GM18499 (cell line): ENCODE measurements around the gene TOR4A.

Experiments
- ATAC-seq: cut with Tn5 transposase; IDR thresholded peaks from one replicate; pipeline ENCODE4 v1.9.1; 2021; ENCODE audit warnings: moderate number of reproducible peaks; ENCODE audit not compliant: insufficient read depth, unreplicated experiment

Gene TOR4A

DNA sequence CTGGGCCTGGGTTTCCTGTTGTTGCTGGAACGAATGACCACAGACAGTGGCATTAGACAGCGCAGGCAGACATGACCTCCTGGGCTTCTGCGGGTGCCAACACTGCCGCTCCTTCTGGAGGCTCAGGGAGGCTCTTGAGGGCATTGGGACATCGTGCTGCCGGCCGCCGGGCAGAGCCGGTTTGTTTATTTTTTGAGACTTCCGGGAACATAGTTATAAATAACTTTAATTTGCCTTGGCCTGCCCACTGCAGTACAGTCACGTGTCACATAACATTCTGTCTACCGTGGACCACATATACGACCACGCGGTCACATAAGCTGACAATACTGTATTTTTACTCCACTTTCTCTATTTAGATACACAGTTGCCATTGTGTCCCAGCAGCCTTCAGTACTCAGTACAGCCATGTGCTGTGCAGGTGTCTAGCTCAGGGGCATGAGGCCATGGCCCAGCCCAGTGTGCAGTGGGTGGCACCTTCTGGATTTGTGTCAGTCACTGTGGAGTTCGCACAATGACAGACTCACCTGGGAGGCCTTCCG is 8.2 kb upstream of the TOR4A start:
- no peak for ATAC-seq

DNA sequence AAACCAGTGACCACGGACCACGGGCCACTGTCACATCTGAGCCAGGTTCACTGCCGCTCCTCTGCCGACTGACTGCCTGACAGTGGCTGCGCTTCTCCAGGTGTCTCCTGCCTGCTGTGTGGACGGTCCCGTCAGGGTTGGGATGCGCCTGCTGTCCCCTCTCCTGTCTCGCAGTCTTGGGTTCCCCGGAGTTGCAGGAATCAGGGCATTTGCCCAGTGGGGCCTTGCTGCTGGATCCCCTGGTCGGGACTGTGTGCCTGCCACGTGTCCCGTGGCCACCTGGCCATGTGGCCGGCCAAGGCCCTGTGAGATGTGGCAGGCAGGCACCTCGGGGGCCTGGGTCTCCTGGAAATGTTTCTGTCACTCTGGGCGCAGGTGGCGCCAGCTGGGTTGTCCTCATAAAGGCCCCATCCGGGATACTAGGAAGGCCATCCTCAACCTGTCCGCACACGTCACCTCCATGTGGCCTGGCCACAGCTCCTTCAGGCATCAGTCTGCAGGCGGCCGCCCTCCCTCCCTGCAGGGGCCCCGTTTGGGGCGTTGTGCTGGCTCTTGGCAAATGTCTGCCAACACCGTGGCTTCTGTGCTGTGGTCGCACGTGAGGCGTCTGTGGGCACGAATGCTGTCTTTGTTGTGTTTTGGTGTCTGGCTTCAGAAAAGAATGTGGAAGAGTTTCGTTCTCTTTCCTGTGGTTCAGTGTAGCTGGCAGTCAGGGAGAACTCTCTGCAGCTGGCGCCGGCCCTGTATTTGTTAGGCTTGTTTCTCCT is 6.4 kb upstream of the TOR4A start:
- ATAC-seq, result no peak

DNA sequence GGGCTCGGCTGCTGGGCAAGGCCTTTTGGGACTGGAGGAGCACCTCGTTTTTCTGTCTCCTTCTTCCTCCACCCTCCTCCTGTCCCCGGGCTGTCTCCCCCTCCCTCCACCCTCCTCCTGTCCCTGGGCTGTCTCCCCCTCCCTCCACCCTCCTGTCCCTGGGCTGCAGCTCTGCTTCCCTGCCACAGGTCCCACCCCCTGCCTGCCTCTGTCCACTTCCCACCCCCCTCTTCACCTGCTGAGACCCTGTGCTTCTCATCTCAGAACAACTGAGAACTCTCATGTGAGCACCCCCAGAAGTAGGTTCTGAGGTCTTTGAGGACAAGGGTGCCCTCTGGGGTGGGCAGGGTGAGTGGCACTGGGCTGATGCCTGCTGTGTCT is 5.8 kb upstream of the TOR4A start:
- ATAC-seq, result no peak

DNA sequence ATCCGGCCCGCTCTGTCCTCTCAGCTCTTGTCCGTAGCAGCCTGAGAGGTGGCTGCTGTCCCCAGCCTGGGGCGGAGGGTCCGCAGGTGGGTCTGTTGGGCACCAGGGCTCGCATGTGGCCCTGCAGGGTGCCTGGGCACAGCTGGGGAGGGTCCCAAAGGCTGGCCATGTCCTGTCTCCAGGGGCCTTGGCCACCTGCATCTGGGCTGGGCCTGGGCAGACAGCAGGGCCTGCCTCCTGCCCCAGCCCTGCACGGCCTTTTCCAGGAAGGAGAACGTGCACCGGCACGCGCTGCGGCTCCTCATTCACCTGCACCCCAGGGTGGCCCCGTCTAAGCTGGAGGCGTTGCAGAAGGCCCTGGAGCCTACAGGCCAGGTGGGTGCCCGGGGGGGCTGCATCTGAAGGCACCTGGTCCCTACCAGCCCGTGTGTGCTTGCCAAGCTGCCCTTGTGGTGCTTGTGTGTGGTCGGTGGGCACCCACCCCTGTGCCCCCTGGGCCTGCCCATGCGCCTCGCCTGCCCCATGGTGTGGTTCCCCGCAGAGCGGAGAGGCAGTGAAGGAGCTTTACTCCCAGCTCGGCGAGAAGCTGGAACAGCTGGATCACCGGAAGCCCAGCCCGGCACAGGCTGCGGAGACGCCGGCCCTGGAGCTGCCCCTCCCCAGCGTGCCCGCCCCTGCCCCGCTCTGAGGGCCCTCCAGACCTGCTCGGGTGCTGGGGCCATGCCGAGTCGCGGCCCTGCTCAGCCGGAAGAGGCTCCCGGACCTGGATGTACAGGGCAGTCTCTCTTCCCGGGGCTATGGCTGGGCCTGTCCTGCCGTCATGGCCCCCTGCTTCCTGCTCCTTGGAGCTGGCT is 5.1 kb upstream of the TOR4A start:
- ATAC-seq, result no peak

DNA sequence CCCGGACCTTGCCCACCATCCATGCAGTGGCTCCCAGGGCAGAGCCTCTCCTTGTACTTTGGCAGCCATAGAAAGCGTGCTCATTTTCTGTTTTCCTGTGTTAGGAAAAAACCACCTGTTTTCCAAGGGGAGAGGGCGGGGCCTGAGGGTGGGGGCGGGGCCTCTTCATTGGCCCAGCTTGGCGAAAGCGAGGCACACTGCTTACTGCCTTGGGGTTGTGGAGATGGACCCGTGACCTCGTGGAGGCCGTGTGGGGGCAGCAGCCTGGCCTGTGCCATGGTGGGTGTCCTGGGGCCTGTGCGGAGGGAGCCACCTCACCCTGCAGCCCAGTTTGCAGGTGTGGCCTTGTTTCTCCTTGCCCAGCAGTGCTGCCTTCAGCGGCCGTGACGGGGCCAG is 4.4 kb upstream of the TOR4A start:
- no peak for ATAC-seq

DNA sequence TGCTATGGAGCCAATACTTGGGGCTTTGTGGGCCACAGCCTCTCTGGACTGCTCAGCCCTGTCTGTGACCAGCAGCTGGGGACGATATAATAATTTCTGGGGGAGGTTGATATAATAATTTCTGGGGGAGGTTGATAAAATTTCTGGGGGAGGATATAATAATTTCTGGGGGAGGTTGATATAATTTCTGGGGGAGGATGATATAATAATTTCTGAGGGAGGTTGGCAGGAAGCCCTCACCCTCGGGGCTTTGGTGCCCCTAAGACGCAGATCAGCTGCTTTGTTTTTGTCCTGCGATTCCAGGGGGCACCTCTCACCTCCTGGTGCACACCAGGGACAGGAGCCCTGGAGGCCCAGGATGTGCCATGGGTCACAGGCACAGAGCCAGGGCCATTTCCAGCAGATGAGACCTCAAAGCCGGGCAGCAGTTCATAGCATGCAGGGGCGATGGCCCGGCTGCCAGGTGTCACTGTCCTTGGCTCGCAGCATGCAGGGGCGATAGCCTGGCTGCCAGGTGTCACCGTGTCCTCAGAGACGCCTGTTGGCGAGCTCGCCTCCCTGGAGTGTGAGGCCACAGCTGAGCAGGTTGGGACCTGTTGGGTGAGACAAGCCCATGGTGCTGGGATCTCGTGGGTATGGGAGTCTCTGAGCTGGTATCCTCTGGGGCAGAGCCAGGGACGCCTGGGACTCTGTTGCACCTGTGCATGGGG is 3.8 kb upstream of the TOR4A start:
- ATAC-seq, result no peak

DNA sequence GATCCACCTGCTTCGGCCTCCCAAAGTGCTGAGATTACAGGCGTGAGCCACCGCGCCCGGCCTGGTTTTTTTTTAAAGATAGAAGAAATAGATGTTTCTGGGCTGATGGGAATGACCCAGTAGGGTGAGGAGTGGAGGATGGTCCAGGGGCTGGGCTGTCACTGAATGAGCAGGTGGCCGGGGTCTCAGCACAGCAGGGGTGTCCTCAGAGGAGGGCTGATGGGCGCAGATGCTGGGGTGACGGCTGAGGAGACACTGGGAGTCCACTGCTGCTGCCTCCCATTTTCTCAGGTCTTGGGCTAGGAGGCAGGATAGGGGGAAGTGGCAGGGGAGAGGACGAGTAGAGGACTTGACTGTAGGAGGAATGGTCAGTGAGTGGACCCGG is 2.3 kb upstream of the TOR4A start:
- no peak for ATAC-seq

DNA sequence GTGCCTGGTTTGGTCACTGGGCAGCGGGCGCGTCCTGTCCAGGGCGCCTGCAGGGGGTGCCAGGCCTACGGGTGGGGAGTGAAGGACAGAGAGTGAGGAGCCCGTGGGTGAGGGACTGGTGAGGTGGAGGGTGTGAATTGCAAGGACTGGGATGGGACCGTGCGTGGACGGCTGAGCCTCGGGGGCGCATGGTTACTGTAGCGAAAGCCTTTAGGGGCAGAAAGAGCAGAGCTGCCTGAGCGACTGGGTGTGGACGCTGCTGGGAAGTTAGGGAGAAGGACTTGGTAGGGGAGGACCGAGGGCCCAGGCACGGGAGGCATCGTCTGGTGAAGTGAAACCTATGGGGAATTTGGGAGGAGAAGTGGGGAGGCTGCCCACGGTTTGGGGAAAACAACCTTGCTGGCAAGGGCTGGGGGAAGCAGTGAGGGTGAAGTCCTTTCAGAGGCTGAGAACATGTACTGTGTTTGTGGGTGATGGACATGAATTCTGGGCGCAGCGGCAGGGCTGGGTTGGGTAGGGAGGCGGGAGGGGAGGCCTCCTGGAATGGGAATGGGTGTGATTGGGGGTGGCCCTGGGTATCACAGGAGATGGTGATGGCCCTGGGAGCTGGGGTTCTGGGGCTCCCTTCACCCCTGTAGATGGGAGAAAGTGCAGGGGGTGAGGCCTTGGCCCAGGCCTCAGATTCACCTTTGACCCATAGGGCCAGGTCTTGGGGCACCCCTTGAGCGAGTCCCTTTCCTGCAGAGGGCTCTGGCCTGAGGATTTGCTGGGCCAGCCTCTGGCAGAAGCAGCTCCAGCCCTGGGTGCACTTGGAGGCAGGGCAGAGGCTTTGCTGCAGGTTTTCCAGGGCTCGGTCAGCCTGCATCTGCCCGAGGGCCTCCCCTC is 1.7 kb upstream of the TOR4A start:
- ATAC-seq, result no peak

DNA sequence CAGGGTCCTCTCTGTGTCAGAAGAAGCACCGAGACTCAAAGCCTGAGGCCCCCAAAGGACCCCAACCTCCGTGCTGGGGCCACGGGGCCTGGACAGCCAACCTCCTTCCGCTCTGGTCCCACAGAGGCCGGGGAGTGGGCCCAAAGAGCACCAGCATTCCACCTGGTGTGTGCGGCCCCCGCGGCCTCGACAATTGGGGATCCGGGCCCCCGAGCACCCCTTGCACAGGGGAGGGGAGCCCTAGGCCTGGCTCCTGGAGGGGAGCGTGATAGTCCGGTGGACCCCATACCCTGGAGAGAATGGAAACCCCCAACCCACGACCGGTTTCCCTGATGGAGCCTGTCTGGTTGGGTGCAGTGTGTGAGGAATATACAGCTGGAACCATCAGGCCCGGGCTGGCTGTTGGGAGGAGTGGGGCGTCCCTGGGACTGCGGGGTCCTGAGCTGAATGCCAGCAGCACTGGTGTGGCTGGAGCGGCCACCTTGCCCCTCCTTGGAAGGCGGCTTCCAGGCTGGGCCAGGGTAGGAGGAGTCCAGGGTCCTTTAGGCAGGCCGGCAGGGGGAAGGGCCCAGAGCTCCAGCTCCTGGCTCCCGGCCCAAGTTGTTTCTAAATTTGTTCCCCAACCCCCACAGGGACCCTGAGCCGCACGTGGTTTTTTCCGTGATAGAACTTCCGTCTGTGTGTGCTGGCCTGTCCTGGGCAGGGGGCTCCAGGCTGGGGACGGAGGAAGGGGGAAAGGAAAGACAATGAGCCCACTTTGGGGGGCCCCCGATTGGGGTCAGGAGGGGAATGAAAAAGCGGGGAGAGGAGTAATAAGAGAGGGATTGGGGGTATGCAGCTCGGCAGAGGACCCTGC is 825 bp upstream of the TOR4A start:
- no peak for ATAC-seq

DNA sequence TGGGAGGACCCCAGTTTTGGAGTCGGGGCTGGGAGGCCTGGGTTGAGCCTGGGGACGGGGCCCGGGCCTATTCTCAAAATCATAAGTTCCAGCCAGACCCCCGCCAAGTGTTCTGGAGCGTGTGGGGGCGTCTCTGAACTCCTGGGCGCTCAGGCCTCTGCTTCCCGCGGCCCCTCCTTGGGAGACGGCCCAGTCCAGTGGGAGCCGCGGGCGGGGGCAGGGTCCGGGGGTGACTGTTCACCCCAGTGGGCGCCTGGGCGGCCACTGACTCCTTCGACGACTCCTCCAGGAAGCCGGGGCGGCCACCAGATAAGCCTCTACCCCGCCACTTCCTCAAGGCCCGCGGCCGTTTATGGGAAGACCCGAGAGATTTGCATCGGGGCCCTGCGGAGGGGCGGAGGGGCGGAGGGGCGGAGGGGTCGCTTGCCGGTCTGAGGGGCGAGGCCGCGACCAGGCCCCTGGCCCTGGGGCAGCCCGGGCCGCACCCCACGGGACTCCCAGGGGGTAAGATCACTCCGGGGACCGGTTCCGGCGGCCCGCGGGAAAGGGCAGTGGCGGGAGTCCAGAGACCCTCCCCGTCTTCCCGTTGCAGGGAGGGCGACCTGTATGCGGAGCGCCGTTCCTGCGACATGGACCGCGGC is 655 bp downstream of the TOR4A start:
- ATAC-seq, result no peak

DNA sequence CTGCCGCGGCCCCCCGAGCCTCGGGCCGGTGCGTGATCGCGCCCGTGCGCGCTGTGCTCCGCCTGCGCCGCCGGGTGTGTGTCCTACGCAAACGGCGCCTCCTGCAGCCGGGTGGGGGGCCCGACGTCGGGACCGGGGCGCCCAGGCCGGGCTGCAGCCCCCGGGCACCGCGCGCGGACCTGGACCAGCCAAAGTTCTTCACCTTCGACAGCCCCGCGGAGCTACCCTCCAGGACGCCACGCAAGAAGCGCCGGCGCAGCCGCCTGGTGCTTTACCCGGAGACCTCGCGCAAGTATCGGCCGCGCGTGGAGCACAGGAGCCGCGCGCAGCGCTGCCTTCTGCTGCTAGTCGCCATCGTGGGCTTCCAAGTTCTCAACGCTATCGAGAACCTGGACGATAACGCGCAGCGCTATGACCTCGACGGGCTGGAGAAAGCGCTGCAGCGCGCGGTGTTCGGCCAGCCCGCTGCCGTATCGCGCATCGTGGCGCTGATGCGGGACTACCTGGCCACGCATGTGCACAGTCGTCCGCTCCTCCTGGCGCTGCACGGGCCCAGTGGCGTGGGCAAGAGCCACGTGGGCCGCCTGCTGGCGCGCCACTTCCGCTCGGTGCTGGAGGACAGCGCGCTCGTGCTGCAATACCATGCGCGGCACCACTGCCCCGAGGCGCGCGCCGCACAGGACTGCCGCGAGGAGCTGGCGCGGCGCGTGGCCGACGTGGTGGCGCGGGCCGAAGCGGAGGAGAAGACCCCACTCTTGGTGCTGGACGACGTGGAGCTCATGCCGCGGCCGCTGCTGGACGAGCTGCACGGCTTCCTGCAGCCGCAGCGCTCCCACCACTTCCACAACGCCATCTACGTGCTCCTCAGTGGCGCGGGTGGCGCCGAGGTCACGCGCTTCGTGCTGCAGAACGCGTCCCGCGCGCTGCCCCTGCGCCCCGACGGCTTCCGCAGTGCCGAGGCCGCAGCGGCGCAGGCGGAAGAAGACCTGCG is 1.5 kb downstream of the TOR4A start:
- no peak for ATAC-seq

DNA sequence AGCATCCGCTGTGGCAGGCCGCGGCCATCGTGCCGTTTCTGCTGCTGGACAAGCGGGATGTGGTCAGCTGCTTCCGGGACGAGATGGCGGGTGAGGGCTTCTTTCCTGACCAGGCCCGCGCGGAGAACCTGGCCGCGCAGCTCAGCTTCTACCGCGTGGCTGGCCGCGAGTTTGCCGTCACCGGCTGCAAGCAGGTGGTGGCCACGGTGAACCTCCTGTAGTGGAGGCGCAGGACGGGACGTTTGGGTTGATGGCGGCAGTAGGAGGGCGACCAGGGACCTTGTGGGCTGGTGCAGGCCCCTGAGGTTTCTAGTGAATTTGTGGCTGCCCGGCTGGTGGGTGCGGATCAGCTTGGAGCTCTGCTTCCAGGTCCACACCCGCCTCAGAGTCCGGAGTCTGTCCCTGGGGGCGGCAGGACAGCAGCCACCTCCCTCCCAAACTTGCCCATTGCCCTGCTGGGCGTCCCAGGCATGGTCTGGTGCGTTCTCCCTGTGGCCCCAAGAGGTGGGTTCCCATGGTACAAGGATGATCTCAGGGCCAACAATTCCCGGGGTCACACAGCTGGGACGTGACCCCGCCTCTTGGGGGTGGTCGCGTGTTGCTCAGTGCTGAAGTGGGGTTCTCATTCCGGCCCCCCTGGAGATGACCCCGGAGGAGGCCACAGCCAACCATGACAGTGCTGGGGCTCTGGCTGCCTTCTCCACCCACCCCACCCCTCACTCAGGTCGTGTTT is 2.4 kb downstream of the TOR4A start:
- ATAC-seq, result no peak

DNA sequence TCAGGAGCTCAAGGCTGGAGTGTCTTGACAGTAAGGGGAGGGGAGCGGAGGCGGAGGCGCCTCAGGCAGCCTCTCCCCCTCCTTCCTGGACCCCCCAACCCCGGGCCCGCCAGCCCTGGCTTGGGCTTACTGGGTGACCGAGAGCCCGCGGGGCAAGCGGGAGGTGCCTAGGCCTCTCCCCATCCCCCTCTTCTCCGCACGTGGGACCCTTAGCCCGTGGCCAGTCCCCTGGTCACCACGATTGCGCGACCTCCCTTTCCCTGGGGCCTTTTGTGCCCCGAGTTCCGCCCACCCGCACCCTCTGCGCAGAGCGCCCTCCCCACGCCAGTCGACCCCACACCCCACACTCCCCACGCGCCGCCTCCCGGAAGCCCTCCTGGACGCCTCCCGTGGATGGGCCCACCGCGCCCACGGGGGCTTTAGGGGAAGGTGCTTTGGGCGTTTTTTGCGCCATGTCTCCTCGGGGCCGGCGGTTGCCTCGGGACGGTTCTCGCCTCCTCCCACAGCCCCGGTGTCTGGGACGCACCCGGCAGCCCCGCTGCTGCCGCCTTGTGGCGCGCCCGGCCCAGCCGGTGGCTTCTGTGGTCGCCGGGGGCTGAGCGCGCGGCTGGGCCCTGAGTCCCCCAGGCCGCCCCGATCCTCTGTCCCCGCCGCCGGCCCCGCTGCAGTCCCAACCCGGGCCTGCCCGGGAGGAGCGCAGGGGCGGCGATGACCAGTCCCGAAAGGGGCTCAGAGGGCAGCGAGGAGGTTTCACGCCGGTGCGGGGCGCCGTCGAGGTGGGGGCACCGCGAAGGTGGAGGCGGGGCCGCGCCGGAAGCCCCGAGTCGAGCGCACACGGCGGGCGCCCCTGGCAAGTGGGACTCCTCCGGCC is 3.2 kb downstream of the TOR4A start:
- no peak for ATAC-seq

DNA sequence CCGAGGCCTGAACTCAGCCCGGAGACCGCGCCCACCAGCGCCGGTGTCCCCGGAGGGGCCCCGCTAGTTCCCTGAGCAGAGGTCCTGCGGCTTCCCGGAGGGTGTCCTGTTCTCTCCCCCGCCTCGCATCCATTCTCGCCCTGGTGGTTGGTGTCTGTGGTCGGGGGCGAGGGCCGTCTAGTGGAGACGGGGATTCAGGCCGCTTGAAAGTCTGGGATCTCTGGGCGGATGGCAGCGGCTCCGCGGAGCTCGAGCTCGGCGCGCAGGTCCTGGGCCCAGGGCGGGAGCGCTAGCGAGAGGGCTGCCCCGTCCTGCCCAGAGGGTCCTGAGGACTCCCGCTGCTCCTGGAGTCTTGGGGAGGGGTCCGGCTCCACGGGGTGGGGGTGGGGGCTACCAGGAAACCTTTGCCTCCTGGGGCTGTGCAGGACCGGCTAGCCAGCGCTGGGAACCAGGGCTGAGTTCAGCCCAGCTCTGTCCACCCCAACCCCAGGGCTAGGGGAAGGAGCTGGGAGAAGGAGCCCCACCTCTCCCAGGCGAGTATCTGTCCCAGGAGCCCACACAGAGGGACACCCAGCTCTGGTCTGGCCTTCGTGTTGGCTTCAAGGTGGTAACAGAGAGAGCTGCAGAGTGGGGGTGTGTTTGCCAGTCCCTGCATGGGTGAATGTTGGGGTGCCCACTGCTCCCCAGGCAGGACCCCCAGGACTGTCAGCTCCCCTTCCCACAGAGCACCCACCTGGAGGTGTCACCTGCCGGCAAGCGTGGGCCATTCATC is 4.0 kb downstream of the TOR4A start:
- ATAC-seq, result no peak

DNA sequence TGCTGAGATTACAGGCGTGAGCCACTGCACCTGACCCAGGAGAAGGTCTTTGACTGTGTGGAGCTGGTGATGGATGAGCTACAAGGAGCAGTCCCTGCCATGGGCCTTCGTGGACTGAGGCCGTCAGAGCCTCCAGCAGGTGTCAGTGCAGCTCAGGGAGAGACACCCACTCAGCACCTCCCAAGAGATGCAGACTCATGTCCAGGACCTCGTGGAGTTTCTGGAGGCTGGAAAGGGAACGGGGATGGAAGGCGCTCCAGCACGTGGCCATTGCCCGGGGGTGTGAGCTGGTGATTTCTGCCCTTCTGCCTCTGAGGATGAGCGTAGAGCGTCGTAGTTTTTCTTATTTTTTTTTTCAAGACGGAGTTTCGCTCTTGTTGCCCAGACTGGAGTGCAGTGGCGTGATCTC is 9.5 kb downstream of the TOR4A start:
- no peak for ATAC-seq
